ENCODE measurements around the gene SLC13A3.

Gene SLC13A3

GRCh38 chr20:46663531-46663930 is 12.3 kb upstream of the SLC13A3 start:
- no peak overlapping the region for H3K9ac ChIP-seq (ENCODE audit: low read length)
- H3K9me2 ChIP-seq (ENCODE audit: low read depth, low read length): no peaks in the 10 kb centered on the region; the same call in 1 of the 2 replicates
- TF ChIP-seq EZH2 (IDR thresholded peaks at IDR 0.05; ENCODE audit: borderline replicate concordance, low read length) (no peak), CTCF (IDR thresholded peaks at IDR 0.05; ENCODE audit: low read length) (no peak)
- H3K79me2 ChIP-seq (ENCODE audit: insufficient read depth, low read length): no peaks in the 10 kb centered on the region
- H3K36me3 ChIP-seq (ENCODE audit: insufficient read depth, low read length): no peaks in the 10 kb centered on the region
- H3K4me3 ChIP-seq (ENCODE audit: low read depth, low read length, poor library complexity, severe bottlenecking): no peak overlapping the region
- no peak overlapping the region for H3K4me2 ChIP-seq (ENCODE audit: low read length)
- no peak overlapping the region for H3K27ac ChIP-seq (ENCODE audit: low read depth, low read length, poor library complexity, severe bottlenecking)
- H3F3A ChIP-seq (ENCODE audit: insufficient read depth, low read length): no peaks in the 10 kb centered on the region
- H2AFZ ChIP-seq (ENCODE audit: low read length): no peak overlapping the region
- no peaks in the 10 kb centered on the region for H3K4me1 ChIP-seq (ENCODE audit: insufficient read depth, low read length, severe bottlenecking)
- H3K9me3 ChIP-seq (ENCODE audit: low read length): 0 out of 2 replicates have a peak, but pooled peaks cover 3% of the 10 kb centered on the region
- no peaks in the 10 kb centered on the region for H4K20me1 ChIP-seq (ENCODE audit: insufficient read depth, low read length)
- no peaks in the 10 kb centered on the region for H3K27me3 ChIP-seq (ENCODE audit: insufficient read depth, low read length)

DNA sequence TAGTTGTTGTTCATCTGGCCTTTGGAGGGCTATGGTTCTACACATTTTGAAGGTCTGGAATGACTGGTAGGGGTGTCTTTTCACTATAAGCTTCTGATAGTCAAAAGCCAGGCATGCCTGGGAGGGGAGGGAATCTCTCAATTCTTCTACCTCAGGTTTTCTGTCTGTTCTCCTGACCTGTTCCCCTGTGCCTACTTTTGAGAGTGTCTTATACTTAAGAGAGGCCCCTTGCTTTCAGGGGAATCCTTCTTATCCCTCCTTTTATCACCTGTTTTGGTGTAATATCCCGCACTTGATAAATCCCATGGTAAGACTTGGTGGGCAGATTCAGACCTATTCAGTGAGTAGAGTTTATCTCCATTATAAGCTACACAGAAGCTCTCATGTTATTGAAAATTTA is 10.4 kb upstream of the SLC13A3 start:
- Histone ChIP-seq H3K9me3 (ENCODE audit: low read length) (0 out of 2 replicates have a peak, but pooled peaks cover 3% of the 10 kb centered on the region), H2AFZ (ENCODE audit: low read length) (no peak overlapping the region), H3K9me2 (ENCODE audit: low read depth, low read length) (no peaks in the 10 kb centered on the region; the same call in 1 of the 2 replicates), H3K27me3 (ENCODE audit: insufficient read depth, low read length) (no peaks in the 10 kb centered on the region), H3K36me3 (ENCODE audit: insufficient read depth, low read length) (no peaks in the 10 kb centered on the region), H4K20me1 (ENCODE audit: insufficient read depth, low read length) (no peaks in the 10 kb centered on the region), H3K4me2 (ENCODE audit: low read length) (no peak overlapping the region), H3K9ac (ENCODE audit: low read length) (no peak overlapping the region), H3K4me1 (ENCODE audit: insufficient read depth, low read length, severe bottlenecking) (no peaks in the 10 kb centered on the region), H3K27ac (ENCODE audit: low read depth, low read length, poor library complexity, severe bottlenecking) (no peak overlapping the region), H3K79me2 (ENCODE audit: insufficient read depth, low read length) (no peaks in the 10 kb centered on the region), H3F3A (ENCODE audit: insufficient read depth, low read length) (no peaks in the 10 kb centered on the region), H3K4me3 (ENCODE audit: low read depth, low read length, poor library complexity, severe bottlenecking) (no peak overlapping the region)
- TF ChIP-seq CTCF (IDR thresholded peaks at IDR 0.05; ENCODE audit: low read length) (no peak), EZH2 (IDR thresholded peaks at IDR 0.05; ENCODE audit: borderline replicate concordance, low read length) (no peak)

- H3K36me3 ChIP-seq (ENCODE audit: insufficient read depth, low read length): no peaks in the 10 kb centered on the region
- no peak overlapping the region for H3K4me2 ChIP-seq (ENCODE audit: low read length)
- H3K9me2 ChIP-seq (ENCODE audit: low read depth, low read length): no peaks in the 10 kb centered on the region; the same call in 1 of the 2 replicates
- no peak overlapping the region for H3K9ac ChIP-seq (ENCODE audit: low read length)
- H3K27me3 ChIP-seq (ENCODE audit: insufficient read depth, low read length): no peaks in the 10 kb centered on the region
- no peak overlapping the region for H2AFZ ChIP-seq (ENCODE audit: low read length)
- H3K79me2 ChIP-seq (ENCODE audit: insufficient read depth, low read length): no peaks in the 10 kb centered on the region
- TF ChIP-seq CTCF (IDR thresholded peaks at IDR 0.05; ENCODE audit: low read length): no peak
- no peaks in the 10 kb centered on the region for H3F3A ChIP-seq (ENCODE audit: insufficient read depth, low read length)
- H3K4me3 ChIP-seq (ENCODE audit: low read depth, low read length, poor library complexity, severe bottlenecking): no peak overlapping the region
- H3K4me1 ChIP-seq (ENCODE audit: insufficient read depth, low read length, severe bottlenecking): no peaks in the 10 kb centered on the region
- H3K27ac ChIP-seq (ENCODE audit: low read depth, low read length, poor library complexity, severe bottlenecking): no peak overlapping the region
- no peaks in the 10 kb centered on the region for H4K20me1 ChIP-seq (ENCODE audit: insufficient read depth, low read length)
- H3K9me3 ChIP-seq (ENCODE audit: low read length): 0 out of 2 replicates have a peak, but pooled peaks cover 3% of the 10 kb centered on the region
These were observed 9.2 kb upstream of the SLC13A3 start for GRCh38 chr20:46660487-46660886.

Data from OCI-LY1 (cell line).